Spleen (tissue), 11 donors: ENCODE measurements around the gene ATE1. TPM values are rescaled to one million over a fixed set of nuclear protein-coding genes. Genes with fewer than 3 reads are reported as not detected.
A peak's percentile ranks its signal among the peaks of the same experiment; 100 is the strongest.
"Not testable (repeated sequence)": the region's sequence is repeated elsewhere in the genome, so short reads cannot be mapped to it uniquely, and the experiment has no call there.

Experiments
- DNase-seq: peaks from one replicate; pipeline ENCODE4 v3.0.0-alpha.2; 2020
- H3K27ac ChIP-seq, 8 donors: fragments of 200-600 bp; sonication (generic) in 7 of 8; 1 replicate in 4 of 8; 2 replicates in 4 of 8; pipeline versions ENCODE4 v1.5.0 to v1.8.0; 2016 to 2021; ENCODE audit warnings: inconsistent platforms in 4 of 8, mild to moderate bottlenecking in 4 of 8, moderate library complexity in 1 of 8
- H3K27me3 ChIP-seq, 7 donors: fragments of 200-600 bp; sonication (generic) in 6 of 7; replicated peaks in 1 of 7; 1 replicate in 4 of 7; 2 replicates in 3 of 7; pipeline versions ENCODE4 v1.5.0 to v1.8.0; 2016 to 2021; ENCODE audit warnings: inconsistent platforms in 3 of 7, mild to moderate bottlenecking in 1 of 7
- H3K36me3 ChIP-seq, 6 donors: fragments of 200-600 bp; sonication (generic) in 5 of 6; 1 replicate in 4 of 6; 2 replicates in 2 of 6; pipeline versions ENCODE4 v1.5.0 to v1.8.0; 2016 to 2021; ENCODE audit warnings: inconsistent platforms in 2 of 6
- H3K4me1 ChIP-seq, 6 donors: fragments of 200-600 bp; sonication (generic) in 5 of 6; 1 replicate in 3 of 6; 2 replicates in 3 of 6; pipeline versions ENCODE4 v1.5.0 to v1.8.0; 2016 to 2021; ENCODE audit warnings: inconsistent platforms in 3 of 6
- H3K4me3 ChIP-seq, 8 donors: fragments of 200-600 bp; sonication (generic) in 7 of 8; 1 replicate in 4 of 8; 2 replicates in 4 of 8; pipeline versions ENCODE4 v1.5.0 to v1.8.0; 2016 to 2021; ENCODE audit warnings: inconsistent platforms in 4 of 8, mild to moderate bottlenecking in 4 of 8, moderate library complexity in 2 of 8
- H3K9me3 ChIP-seq, 8 donors: fragments of 200-600 bp; sonication (generic) in 7 of 8; 1 replicate in 4 of 8; 2 replicates in 4 of 8; pipeline versions ENCODE4 v1.5.0 to v1.8.0; 2016 to 2021; ENCODE audit warnings: inconsistent platforms in 4 of 8
- POLR2A ChIP-seq, 3 donors: fragments of 450-650 bp; IDR thresholded peaks; one replicate each; pipeline ENCODE4 v1.5.1; 2017; ENCODE audit warnings: antibody characterized with exemption in 3 of 3, mild to moderate bottlenecking in 1 of 3
- POLR2AphosphoS5 ChIP-seq, 3 donors: sonication (generic); formaldehyde crosslinking; IDR thresholded peaks; one replicate each; pipeline ENCODE4 v1.5.1; 2017; ENCODE audit warnings: antibody characterized with exemption in 3 of 3
- WGBS, 5 donors: extraction: QIAGEN DNeasy Blood & Tissue Kit in 3 of 5; methylation state at CpG; one replicate each; pipeline versions ENCODE4 v1.1.5 to v1.1.7; 2013 to 2018; 5-methylcytosine and 5-hydroxymethylcytosine counted together
- intact Hi-C: fragments of 100-400 bp; cut with DNase I; formaldehyde crosslinking; loops from one replicate; pipeline ENCODE4 v1.15.0; 2023; ENCODE audit warnings: low total_unique reads
- polyA plus RNA-seq, 3 donors: library from polyadenylated mRNA; stranded (reverse); fragments of 200-250 nt; gene quantifications; one replicate each; pipeline ENCODE4 v1.2.1, GENCODE V29; 2013
- total RNA-seq, 7 donors: library from RNA; depleted of rRNA in 3 of 7; stranded (reverse); fragments of >200 nt in 3 of 7; fragmentation: NEBNext Ultra II Directional in 4 of 7; extraction: Animal tissue kit (Norgen Biotek cat#: 25700) in 4 of 7; gene quantifications; one replicate each; pipeline versions ENCODE4 v1.1.0 to v1.2.1, GENCODE V29; 2016 to 2021
- TF ChIP-seq, protein P1 (sequence below), 11 experiments: fragments of 200-600 bp in 7 of 11; fragments of 450-650 bp in 4 of 11; sonication (generic) in 4 of 11; IDR thresholded peaks in 8 of 11; conservative IDR thresholded peaks in 3 of 11; 1 replicate in 7 of 11; 2 replicates in 4 of 11; pipeline versions ENCODE4 v1.4.0 to v1.8.0; 2016 to 2021; ENCODE audit warnings: antibody characterized with exemption in 11 of 11, inconsistent platforms in 4 of 11, mild to moderate bottlenecking in 1 of 11
- donor health status: healthy with polysubstance abuse.
- donor health status: DM: no; HTN: no; CAD: no; lungs with moderate emphysema.
- donor health status: DM: no; HTN: no; CAD: no.
- donor health status: Bipolar disorder and iron deficiency.
- donor health status: healthy.
- donor health status: DM: no; HTN: no; CAD: no.
- donor health status: DM: yes; HTN: yes; CAD: no.

Gene ATE1
- total and polyA plus RNA-seq, 10 donors = 5.4 to 38.9 (median 29.9) TPM

DNA sequence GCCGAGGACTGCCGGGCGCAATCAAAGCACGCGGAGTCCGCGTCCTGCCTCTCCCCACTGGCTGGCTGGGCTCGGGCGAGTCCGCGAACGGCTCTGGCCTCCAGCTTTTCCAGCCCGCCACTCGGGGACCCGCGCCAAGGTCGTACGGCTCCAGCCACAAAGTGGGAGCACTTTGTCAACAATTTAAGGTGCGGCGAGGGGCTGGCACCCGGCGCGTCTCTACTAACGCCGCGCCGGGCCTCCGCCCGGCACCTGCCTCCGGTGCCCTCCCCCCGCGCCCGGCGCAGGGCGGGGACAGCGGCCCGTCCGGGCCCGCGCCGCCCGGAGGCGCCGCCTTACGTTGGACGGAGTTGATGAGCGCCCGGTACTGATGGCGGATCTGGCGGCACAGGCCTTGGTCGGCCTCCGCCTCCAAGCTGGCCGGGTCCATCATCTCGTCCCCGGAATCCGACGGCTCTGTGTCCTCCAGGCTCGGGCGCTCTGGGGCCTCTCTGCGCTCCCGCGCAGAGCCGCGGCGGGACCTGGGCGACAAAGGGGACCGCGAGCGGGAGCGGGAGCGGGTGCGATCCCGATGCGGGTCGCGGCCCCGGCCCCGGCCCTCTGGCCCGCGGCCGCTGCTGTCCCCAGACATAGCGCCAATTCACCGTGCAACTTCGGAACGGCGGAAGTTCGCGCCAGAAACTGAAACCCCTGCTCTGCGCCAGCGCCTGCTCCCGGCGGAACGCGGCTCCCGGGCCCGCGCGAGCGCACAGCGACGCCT is 46.9 kb upstream of the ATE1 start, which contains the start of gene NSMCE4A:
NSMCE4A (minus strand) TSS at position 683 of the 760 bp plus-strand sequence; CDS start at position 631, 52 bp downstream.
- intact Hi-C loops = no loop called here
- H3K36me3 ChIP-seq = peaks cover 0 to 31% (median 15%) of the 10 kb centered on the region in 6 donors
- no peaks in the 10 kb centered on the region for H3K27me3 ChIP-seq
- peak in 1 of 3 donors; percentile 52 for TF ChIP-seq POLR2A (IDR thresholded peaks at IDR 0.05)
- TF ChIP-seq, protein P1, sequence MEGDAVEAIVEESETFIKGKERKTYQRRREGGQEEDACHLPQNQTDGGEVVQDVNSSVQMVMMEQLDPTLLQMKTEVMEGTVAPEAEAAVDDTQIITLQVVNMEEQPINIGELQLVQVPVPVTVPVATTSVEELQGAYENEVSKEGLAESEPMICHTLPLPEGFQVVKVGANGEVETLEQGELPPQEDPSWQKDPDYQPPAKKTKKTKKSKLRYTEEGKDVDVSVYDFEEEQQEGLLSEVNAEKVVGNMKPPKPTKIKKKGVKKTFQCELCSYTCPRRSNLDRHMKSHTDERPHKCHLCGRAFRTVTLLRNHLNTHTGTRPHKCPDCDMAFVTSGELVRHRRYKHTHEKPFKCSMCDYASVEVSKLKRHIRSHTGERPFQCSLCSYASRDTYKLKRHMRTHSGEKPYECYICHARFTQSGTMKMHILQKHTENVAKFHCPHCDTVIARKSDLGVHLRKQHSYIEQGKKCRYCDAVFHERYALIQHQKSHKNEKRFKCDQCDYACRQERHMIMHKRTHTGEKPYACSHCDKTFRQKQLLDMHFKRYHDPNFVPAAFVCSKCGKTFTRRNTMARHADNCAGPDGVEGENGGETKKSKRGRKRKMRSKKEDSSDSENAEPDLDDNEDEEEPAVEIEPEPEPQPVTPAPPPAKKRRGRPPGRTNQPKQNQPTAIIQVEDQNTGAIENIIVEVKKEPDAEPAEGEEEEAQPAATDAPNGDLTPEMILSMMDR (IDR thresholded peaks at IDR 0.05 in 8 of 11, conservative IDR thresholded peaks at IDR 0.05 in 3 of 11) = peak in 3 of 11 experiments; percentile 25 to 60 (median 57)
- TF ChIP-seq POLR2AphosphoS5 (IDR thresholded peaks at IDR 0.05) = peak; percentile 67 to 77 (median 77)
- peak within 1 kb of the TSS; percentile 85 to 96 (median 92) for H3K27ac ChIP-seq
- DNase-seq = peak; percentile 95
- WGBS, 5 donors = 0 to 1% (median 0%) methylated on average over 33 to 101 of the region's 101 CpGs
- peak within 1 kb of the TSS; percentile 81 to 96 (median 92) for H3K4me3 ChIP-seq
- peaks cover 14 to 40% (median 31%) of the 10 kb centered on the region in 6 donors for H3K4me1 ChIP-seq
- no peaks in the 10 kb centered on the region for H3K9me3 ChIP-seq

DNA sequence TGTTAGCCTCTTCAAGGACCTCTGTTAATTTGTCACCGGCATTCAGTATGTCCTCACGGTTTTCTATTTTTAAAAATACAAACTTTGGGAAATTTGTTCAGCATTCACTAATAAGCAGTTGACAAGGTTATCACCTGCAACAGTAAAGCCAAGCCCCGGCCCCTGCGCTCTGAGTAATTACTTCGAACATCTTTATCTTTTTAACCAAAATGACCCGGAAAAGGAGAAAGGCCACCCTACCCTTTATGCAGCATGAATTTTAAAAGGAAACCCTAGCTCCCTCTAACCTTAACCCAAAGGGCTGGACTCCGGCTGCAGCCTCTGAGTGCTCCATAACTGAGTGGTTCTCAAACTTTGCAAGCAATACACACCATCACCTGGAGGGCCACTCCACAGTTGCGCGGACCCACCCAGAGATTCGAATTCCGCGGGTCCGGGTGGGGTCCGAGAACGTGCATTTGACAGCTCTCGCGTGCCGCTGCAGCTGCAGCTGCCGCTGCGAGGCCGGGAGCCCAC is 46.2 kb upstream of the ATE1 start:
- intact Hi-C loops = no loop called here
- Histone ChIP-seq H3K27me3 (no peaks in the 10 kb centered on the region), H3K9me3 (no peaks in the 10 kb centered on the region), H3K27ac (peak overlapping the region; percentile 85 to 96 (median 92)), H3K4me1 (peaks cover 14 to 40% (median 31%) of the 10 kb centered on the region in 6 donors), H3K36me3 (peaks cover 0 to 37% (median 21%) of the 10 kb centered on the region in 6 donors), H3K4me3 (peak overlapping the region; percentile 81 to 96 (median 92))
- DNase-seq = no peak
- TF ChIP-seq POLR2A (IDR thresholded peaks at IDR 0.05) (no peak), POLR2AphosphoS5 (IDR thresholded peaks at IDR 0.05) (no peak)
- TF ChIP-seq, protein P1 (IDR thresholded peaks at IDR 0.05 in 8 of 11, conservative IDR thresholded peaks at IDR 0.05 in 3 of 11) = no peak
- 12 to 17% (median 15%) methylated on average over 19 to 21 of the region's 21 CpGs for WGBS, 5 donors

DNA sequence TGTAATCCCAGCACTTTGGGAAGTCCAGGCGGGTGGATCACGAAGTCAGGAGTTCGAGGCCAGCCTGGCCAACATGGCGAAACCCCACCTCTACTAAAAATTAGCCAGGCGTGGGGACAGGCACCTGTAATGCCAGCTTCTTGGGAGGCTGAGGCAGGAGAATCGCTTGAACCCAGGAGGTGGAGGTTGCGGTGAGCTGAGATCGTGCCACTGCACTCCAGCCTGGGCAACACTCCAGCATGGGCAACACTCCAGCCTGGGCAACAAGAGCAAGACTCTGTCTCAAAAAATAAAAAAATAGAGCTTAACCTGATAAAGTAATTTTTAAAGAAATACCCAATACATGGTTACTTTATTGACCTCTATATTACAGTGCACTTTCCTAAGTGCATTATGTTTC is 41.3 kb upstream of the ATE1 start:
- H3K27ac ChIP-seq, DNase-seq, H3K4me3 ChIP-seq, H3K27me3 ChIP-seq, intact Hi-C loops, H3K9me3 ChIP-seq: not testable (repeated sequence)
- peaks cover 0 to 87% (median 68%) of the 10 kb centered on the region in 6 donors for H3K36me3 ChIP-seq
- peaks cover 8 to 26% (median 19%) of the 10 kb centered on the region in 6 donors for H3K4me1 ChIP-seq
- 89 to 98% (median 98%) methylated on average over 8 of the region's 8 CpGs for WGBS, 5 donors

DNA sequence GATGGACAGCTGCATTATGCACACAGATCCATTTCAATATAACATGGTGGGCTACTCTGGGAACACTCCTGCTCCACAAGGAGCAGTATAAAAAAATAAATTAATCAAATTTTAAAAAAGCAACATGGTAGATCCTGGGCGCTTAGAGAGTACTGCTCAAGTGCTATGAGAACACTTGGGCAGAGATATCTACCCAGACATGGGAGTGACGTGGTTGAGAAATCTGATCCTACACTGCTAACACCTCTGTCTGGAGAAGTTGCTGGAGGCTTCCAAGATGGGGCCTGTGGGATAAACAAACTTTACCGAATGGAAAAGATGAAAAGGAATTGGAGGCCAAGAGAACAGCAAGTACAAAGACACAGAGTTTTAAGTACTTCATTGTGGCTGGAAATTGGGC is 38.2 kb upstream of the ATE1 start:
- intact Hi-C loops = no loop called here
- Histone ChIP-seq H3K27ac (no peak overlapping the region), H3K4me3 (no peak overlapping the region), H3K4me1 (no peaks in the 10 kb centered on the region), H3K27me3 (no peaks in the 10 kb centered on the region), H3K9me3 (no peaks in the 10 kb centered on the region), H3K36me3 (peaks cover 0 to 99% (median 64%) of the 10 kb centered on the region in 6 donors)
- WGBS, 5 donors = 90 to 97% (median 96%) methylated on average over 3 of the region's 3 CpGs
- TF ChIP-seq, protein P1 (IDR thresholded peaks at IDR 0.05 in 8 of 11, conservative IDR thresholded peaks at IDR 0.05 in 3 of 11) = no peak
- TF ChIP-seq POLR2AphosphoS5 (IDR thresholded peaks at IDR 0.05) (no peak), POLR2A (IDR thresholded peaks at IDR 0.05) (no peak)
- no peak for DNase-seq
